PC-9 (cell line): ENCODE results near the gene TFF2. TPM values are rescaled to one million over a fixed set of nuclear protein-coding genes. Genes with fewer than 3 reads are reported as not detected.

Source experiments
- BruUV-seq: library from RNA; stranded (reverse); fragments of 400-500 nt; replicated peaks from 2 replicates; lab custom pipeline; 2021; lab: Mats Ljungman, UMichigan
- CTCF ChIA-PET: fragments of 300-600 bp; sonication (Branson Sonifier 250); formaldehyde crosslinking; loops from one replicate; lab custom pipeline; 2022; ENCODE audit warnings: antibody characterized with exemption; lab: Charles Lee
- POLR2A ChIA-PET: fragments of 300-600 bp; sonication (Branson Sonifier 250); formaldehyde crosslinking; loops from one replicate; lab custom pipeline; 2022; ENCODE audit warnings: antibody characterized with exemption; ENCODE audit not compliant: unreplicated experiment; lab: Charles Lee
- DNase-seq, 2 experiments: peaks; one replicate each; pipeline versions ENCODE4 v3.0.0 to v3.0.0-alpha.2; 2015 to 2022; ENCODE audit warnings: mixed read lengths in 1 of 2
- H2AFZ ChIP-seq: fragments of 200-600 bp; sonication (generic); 2 replicates; pipeline ENCODE4 v1.8.1; 2017; ENCODE audit warnings: antibody characterized with exemption
- H3F3A ChIP-seq: fragments of 200-600 bp; sonication (generic); 2 replicates; pipeline ENCODE4 v1.8.1; 2017; ENCODE audit warnings: antibody characterized with exemption, mild to moderate bottlenecking, low read depth; ENCODE audit not compliant: insufficient read depth
- H3K27ac ChIP-seq: fragments of 200-600 bp; sonication (generic); 2 replicates; pipeline ENCODE4 v1.6.1; 2016; ENCODE audit warnings: mixed run types
- H3K27me3 ChIP-seq: fragments of 200-600 bp; sonication (generic); 2 replicates; pipeline ENCODE4 v1.6.1; 2016; ENCODE audit warnings: low read depth, mixed run types; ENCODE audit not compliant: insufficient read depth
- H3K36me3 ChIP-seq: fragments of 200-600 bp; sonication (generic); 2 replicates; pipeline ENCODE4 v1.6.1; 2016; ENCODE audit warnings: low read depth, mixed run types
- H3K4me1 ChIP-seq: fragments of 200-600 bp; sonication (generic); replicated peaks from 2 replicates; pipeline ENCODE4 v1.6.1; 2016; ENCODE audit warnings: mixed run types; ENCODE audit not compliant: insufficient read depth
- H3K4me2 ChIP-seq: fragments of 200-600 bp; sonication (generic); 2 replicates; pipeline ENCODE4 v1.6.1; 2017; ENCODE audit warnings: mixed run types
- H3K4me3 ChIP-seq: fragments of 200-600 bp; sonication (generic); 2 replicates; pipeline ENCODE4 v1.6.1; 2016; ENCODE audit warnings: mixed run types
- H3K79me2 ChIP-seq: fragments of 200-600 bp; sonication (generic); 2 replicates; pipeline ENCODE4 v1.6.1; 2017; ENCODE audit warnings: low read depth, mixed run types
- H3K9me2 ChIP-seq: fragments of 200-600 bp; sonication (generic); 2 replicates; pipeline ENCODE4 v1.8.1; 2017; ENCODE audit warnings: mild to moderate bottlenecking; ENCODE audit not compliant: insufficient read depth
- H3K9me3 ChIP-seq: fragments of 200-600 bp; sonication (generic); 2 replicates; pipeline ENCODE4 v1.8.1; 2016; ENCODE audit warnings: low read depth; ENCODE audit not compliant: insufficient read depth
- H4K20me1 ChIP-seq: fragments of 200-600 bp; sonication (generic); 2 replicates; pipeline ENCODE4 v1.8.1; 2017; ENCODE audit not compliant: insufficient read depth
- EZH2 ChIP-seq: fragments of 200-600 bp; sonication (generic); IDR thresholded peaks from 2 replicates; pipeline ENCODE4 v1.8.0; 2017; ENCODE audit warnings: antibody characterized with exemption, low read depth
- intact Hi-C: fragments of 100-400 bp; cut with micrococcal nuclease; formaldehyde crosslinking; loops from one replicate; pipeline ENCODE4 v1.10.0; 2022; ENCODE audit not compliant: unreplicated experiment
- total RNA-seq: library from RNA; stranded (reverse); gene quantifications from 2 replicates; pipeline ENCODE4 v1.2.3, GENCODE V29; 2021
- TF ChIP-seq, protein P1 (sequence below): fragments of 200-600 bp; sonication (generic); conservative IDR thresholded peaks from 2 replicates; pipeline ENCODE4 v1.6.1; 2017; ENCODE audit warnings: mixed run types, antibody characterized with exemption, mild to moderate bottlenecking, moderate library complexity

The TFF2 gene
- total RNA-seq, 1 experiment from 2014 or later, result 0.52 TPM

DNA sequence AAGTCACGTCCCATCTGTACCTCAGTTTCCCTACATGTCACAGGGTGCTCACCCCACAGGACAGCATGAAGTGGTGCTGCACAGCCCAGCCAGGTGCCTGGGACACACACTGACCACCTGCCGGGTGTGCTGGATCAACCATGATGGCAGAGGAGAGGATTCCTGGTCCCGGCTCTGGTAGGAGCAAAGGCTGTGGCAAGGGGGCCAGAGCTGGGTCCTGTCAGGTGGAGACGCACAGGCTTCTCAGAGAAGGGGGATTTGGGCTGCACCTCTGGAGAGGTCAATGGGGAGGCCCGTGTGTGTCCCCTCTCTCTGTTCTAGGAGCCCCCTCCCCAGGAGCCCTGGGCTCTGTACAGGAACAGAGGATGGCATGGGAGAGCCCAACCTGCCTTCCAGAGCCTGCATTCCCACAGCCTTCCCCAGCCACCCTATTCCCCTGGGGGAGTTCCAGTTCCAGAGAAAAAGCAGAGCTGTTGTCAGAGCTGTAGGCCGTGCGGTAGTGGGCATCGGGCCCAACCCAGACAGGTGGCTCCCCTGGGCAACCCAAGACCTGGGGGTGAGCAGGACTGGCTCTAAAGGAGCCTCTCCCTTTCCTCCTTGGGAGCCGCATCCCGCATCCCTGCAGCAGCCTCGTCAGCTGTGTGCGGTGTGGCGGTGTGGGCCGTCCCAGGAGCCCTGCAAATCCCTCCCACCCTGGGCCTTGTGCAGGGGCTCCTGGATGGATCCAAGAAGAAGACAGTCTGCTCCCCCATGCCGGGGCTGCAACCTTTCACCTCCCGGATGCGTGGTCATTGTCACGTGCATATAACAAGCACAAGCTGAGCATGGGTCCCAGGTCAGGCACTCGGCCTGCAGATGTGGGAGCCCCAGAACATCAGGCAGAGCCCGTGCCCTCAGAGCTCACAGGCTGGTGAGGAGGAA, 32.7 kb downstream of the TFF2 start:
- H2AFZ ChIP-seq, result no peak overlapping the region
- no peak for TF ChIP-seq EZH2
- TF ChIP-seq, protein P1, sequence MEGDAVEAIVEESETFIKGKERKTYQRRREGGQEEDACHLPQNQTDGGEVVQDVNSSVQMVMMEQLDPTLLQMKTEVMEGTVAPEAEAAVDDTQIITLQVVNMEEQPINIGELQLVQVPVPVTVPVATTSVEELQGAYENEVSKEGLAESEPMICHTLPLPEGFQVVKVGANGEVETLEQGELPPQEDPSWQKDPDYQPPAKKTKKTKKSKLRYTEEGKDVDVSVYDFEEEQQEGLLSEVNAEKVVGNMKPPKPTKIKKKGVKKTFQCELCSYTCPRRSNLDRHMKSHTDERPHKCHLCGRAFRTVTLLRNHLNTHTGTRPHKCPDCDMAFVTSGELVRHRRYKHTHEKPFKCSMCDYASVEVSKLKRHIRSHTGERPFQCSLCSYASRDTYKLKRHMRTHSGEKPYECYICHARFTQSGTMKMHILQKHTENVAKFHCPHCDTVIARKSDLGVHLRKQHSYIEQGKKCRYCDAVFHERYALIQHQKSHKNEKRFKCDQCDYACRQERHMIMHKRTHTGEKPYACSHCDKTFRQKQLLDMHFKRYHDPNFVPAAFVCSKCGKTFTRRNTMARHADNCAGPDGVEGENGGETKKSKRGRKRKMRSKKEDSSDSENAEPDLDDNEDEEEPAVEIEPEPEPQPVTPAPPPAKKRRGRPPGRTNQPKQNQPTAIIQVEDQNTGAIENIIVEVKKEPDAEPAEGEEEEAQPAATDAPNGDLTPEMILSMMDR, result no peak
- no peaks in the 10 kb centered on the region for H3K36me3 ChIP-seq
- H3K4me2 ChIP-seq, result no peak overlapping the region
- H4K20me1 ChIP-seq, result no peaks in the 10 kb centered on the region
- H3K9me2 ChIP-seq, result no peaks in the 10 kb centered on the region
- POLR2A ChIA-PET, result no interaction called here
- no peaks in the 10 kb centered on the region for H3F3A ChIP-seq
- CTCF ChIA-PET, result interaction anchor here (0.7 kb wide), 1 partner anchor 58 kb away, joined by 4 read pairs; no protein-coding TSS in a partner anchor
- no peak overlapping the region for H3K4me3 ChIP-seq
- no peaks in the 10 kb centered on the region for H3K27me3 ChIP-seq
- H3K9me3 ChIP-seq, result no peaks in the 10 kb centered on the region
- no peak overlapping the region for H3K27ac ChIP-seq
- no peak for DNase-seq
- intact Hi-C loops, result no loop called here
- H3K4me1 ChIP-seq, result no peaks in the 10 kb centered on the region
- no TSS peak for BruUV-seq
- no peaks in the 10 kb centered on the region for H3K79me2 ChIP-seq

DNA sequence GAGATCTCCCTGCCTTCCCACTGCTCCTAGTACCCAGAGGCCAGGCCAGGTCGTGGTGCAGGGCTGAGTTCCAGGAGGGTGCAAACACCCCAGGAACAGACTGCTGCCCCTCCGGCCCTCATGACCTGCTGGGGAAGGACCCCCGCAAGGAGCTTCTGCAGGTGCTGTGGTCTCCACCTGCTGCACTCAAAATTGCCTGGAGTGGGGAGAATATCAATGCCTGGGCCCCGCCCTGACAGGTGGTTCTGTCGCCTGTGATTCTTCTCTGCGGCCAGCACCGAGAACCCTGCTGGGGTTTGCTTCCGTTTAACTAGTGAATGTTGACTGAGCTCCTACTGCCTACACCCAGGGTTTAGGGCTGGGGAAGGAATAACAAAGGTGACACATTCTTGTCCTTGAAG, 33.5 kb downstream of the TFF2 start:
- no peak overlapping the region for H3K4me2 ChIP-seq
- TF ChIP-seq, protein P1, result no peak
- no peak for TF ChIP-seq EZH2
- DNase-seq, result no peak
- ChIA-PET POLR2A (no interaction called here), CTCF (no interaction called here)
- no peak overlapping the region for H3K27ac ChIP-seq
- H3K4me3 ChIP-seq, result no peak overlapping the region
- H3K9me3 ChIP-seq, result no peaks in the 10 kb centered on the region
- H3K27me3 ChIP-seq, result no peaks in the 10 kb centered on the region
- no peak overlapping the region for H2AFZ ChIP-seq
- no peaks in the 10 kb centered on the region for H3K9me2 ChIP-seq
- H4K20me1 ChIP-seq, result no peaks in the 10 kb centered on the region
- BruUV-seq, result no TSS peak
- no peaks in the 10 kb centered on the region for H3K36me3 ChIP-seq
- no peaks in the 10 kb centered on the region for H3K4me1 ChIP-seq
- no peaks in the 10 kb centered on the region for H3F3A ChIP-seq
- H3K79me2 ChIP-seq, result no peaks in the 10 kb centered on the region
- intact Hi-C loops, result no loop called here

DNA sequence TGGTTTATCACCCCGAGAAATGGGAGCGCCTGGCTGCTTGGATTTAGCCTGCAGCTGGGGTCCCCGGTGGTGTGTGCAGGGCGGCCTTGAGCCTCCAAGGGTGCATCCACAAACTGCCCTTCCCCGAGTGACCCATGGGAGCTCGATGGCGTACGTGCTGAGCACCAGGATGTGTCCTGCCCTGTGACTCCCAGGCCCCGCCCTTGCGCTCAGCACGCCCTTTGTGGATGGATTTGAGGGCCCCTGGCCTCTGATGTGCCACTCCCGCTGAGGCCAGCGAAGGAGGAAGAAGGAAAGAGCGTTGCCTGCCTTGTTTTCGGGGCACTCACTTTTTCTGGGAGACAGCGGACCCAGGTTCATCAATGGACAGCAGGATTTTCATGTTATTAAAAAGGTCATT, 33.9 kb downstream of the TFF2 start:
- Histone ChIP-seq H2AFZ (no peak overlapping the region), H3K9me2 (no peaks in the 10 kb centered on the region), H3F3A (no peaks in the 10 kb centered on the region), H3K4me2 (no peak overlapping the region), H3K27me3 (no peaks in the 10 kb centered on the region), H3K4me3 (no peak overlapping the region), H4K20me1 (no peaks in the 10 kb centered on the region), H3K27ac (no peak overlapping the region), H3K4me1 (no peaks in the 10 kb centered on the region), H3K9me3 (no peaks in the 10 kb centered on the region), H3K36me3 (no peaks in the 10 kb centered on the region), H3K79me2 (no peaks in the 10 kb centered on the region)
- intact Hi-C loops, result no loop called here
- DNase-seq, result no peak
- POLR2A ChIA-PET, result no interaction called here
- BruUV-seq, result no TSS peak
- TF ChIP-seq EZH2, result no peak
- TF ChIP-seq, protein P1, result no peak
- CTCF ChIA-PET, result no interaction called here
